ENCODE data around the gene AFF3.
A peak's percentile ranks its signal among the peaks of the same experiment; 100 is the strongest.

The AFF3 gene

GRCh38 chr2:99565227-99565626 lies 577.2 kb downstream of the AFF3 start:
- no peaks in the 10 kb centered on the region for H3K79me1 ChIP-seq (ENCODE audit: low read length)
- peak overlapping the region; percentile 43 for H2BK12ac ChIP-seq (ENCODE audit: low read length)
- H2AK5ac ChIP-seq (ENCODE audit: low read length) = no peak overlapping the region
- no peaks in the 10 kb centered on the region for H3K36me3 ChIP-seq (ENCODE audit: control insufficient read depth in 1 of 2, insufficient read depth in 2 of 2, low read length in 2 of 2)
- H3K9me3 ChIP-seq (ENCODE audit: insufficient read depth, low read depth, low read length) = no peaks in the 10 kb centered on the region
- no peak overlapping the region for H3K4ac ChIP-seq (ENCODE audit: low read depth, low read length)
- H3K23ac ChIP-seq (ENCODE audit: low read length) = no peak overlapping the region
- H3K9ac ChIP-seq (ENCODE audit: low read length) = no peak overlapping the region
- H3K27me3 ChIP-seq (ENCODE audit: insufficient read depth, low read length) = no peaks in the 10 kb centered on the region
- no peak overlapping the region for H3K27ac ChIP-seq (ENCODE audit: low read depth, low read length)
- H3K4me1 ChIP-seq (ENCODE audit: control insufficient read depth in 1 of 2, insufficient read depth in 2 of 2, low read length in 2 of 2) = peaks cover 0 to 2% of the 10 kb centered on the region in 2 experiments
- no peak overlapping the region for H4K91ac ChIP-seq (ENCODE audit: low read depth, low read length)
- no peak overlapping the region for H2AFZ ChIP-seq (ENCODE audit: insufficient read depth, low read length, poor library complexity)
- H2BK5ac ChIP-seq (ENCODE audit: low read depth, low read length, poor library complexity) = no peak overlapping the region
- no peak overlapping the region for H4K8ac ChIP-seq (ENCODE audit: low read depth, low read length)
- no peak overlapping the region for H3K4me3 ChIP-seq (ENCODE audit: low read depth, low read length)
- no peak for DNase-seq
- peak overlapping the region; percentile 82 for H3K18ac ChIP-seq (ENCODE audit: low read length)
- no CpG with 5 or more reads among the region's 7 CpGs for WGBS (ENCODE audit: extremely low coverage, insufficient coverage, insufficient read length)
- H4K12ac ChIP-seq (ENCODE audit: low read depth, low read length) = no peak overlapping the region
- H2BK120ac ChIP-seq (ENCODE audit: insufficient read depth, low read length, poor library complexity) = no peak overlapping the region
- H3K79me2 ChIP-seq (ENCODE audit: control insufficient read depth, insufficient read depth, low read length, poor library complexity) = no peaks in the 10 kb centered on the region
- H3K14ac ChIP-seq (ENCODE audit: low read length) = peak overlapping the region; percentile 79
- no peak overlapping the region for H3K4me2 ChIP-seq (ENCODE audit: low read length)

DNA sequence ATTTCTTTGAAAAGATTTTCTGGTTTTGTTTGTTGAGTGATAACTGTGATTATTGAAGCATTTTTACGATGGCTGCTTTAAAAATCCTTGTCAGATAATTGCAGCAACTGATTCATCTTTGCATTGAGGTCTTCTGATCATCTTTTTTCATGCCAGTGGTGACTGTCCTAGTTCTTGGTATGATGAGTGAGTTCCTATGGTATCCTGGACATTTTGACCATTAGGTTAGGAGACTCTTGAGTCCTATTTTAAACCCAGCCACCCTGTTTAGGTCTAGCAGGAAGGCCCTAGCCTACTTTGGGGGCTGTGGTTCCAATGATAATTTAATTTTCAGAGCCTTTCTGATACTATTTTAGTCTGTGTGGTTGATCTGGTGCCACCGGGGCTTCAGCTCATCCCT lies 579.9 kb downstream of the AFF3 start:
- no peak overlapping the region for H2AFZ ChIP-seq (ENCODE audit: insufficient read depth, low read length, poor library complexity)
- DNase-seq = peak in 1 of 2 donors; percentile 47
- no peaks in the 10 kb centered on the region for H3K79me2 ChIP-seq (ENCODE audit: control insufficient read depth, insufficient read depth, low read length, poor library complexity)
- no peaks in the 10 kb centered on the region for H3K79me1 ChIP-seq (ENCODE audit: low read length)
- H4K12ac ChIP-seq (ENCODE audit: low read depth, low read length) = no peak overlapping the region
- no peak overlapping the region for H3K4ac ChIP-seq (ENCODE audit: low read depth, low read length)
- no peaks in the 10 kb centered on the region for H3K36me3 ChIP-seq (ENCODE audit: control insufficient read depth in 1 of 2, insufficient read depth in 2 of 2, low read length in 2 of 2)
- H3K9ac ChIP-seq (ENCODE audit: low read length) = no peak overlapping the region
- no peak overlapping the region for H3K27ac ChIP-seq (ENCODE audit: low read depth, low read length)
- H3K9me3 ChIP-seq (ENCODE audit: insufficient read depth, low read depth, low read length) = no peaks in the 10 kb centered on the region
- no peak overlapping the region for H4K8ac ChIP-seq (ENCODE audit: low read depth, low read length)
- no peak overlapping the region for H3K23ac ChIP-seq (ENCODE audit: low read length)
- peaks cover 0 to 2% of the 10 kb centered on the region in 2 experiments for H3K4me1 ChIP-seq (ENCODE audit: control insufficient read depth in 1 of 2, insufficient read depth in 2 of 2, low read length in 2 of 2)
- no peak overlapping the region for H3K18ac ChIP-seq (ENCODE audit: low read length)
- no peak overlapping the region for H2AK5ac ChIP-seq (ENCODE audit: low read length)
- no peaks in the 10 kb centered on the region for H3K27me3 ChIP-seq (ENCODE audit: insufficient read depth, low read length)
- WGBS (ENCODE audit: extremely low coverage, insufficient coverage, insufficient read length) = no CpG with 5 or more reads among the region's 2 CpGs
- no peak overlapping the region for H2BK120ac ChIP-seq (ENCODE audit: insufficient read depth, low read length, poor library complexity)
- H3K4me3 ChIP-seq (ENCODE audit: low read depth, low read length) = no peak overlapping the region
- no peak overlapping the region for H4K91ac ChIP-seq (ENCODE audit: low read depth, low read length)
- no peak overlapping the region for H2BK12ac ChIP-seq (ENCODE audit: low read length)
- no peak overlapping the region for H3K4me2 ChIP-seq (ENCODE audit: low read length)
- no peak overlapping the region for H2BK5ac ChIP-seq (ENCODE audit: low read depth, low read length, poor library complexity)
- H3K14ac ChIP-seq (ENCODE audit: low read length) = no peak overlapping the region

- no peaks in the 10 kb centered on the region for H3K79me2 ChIP-seq (ENCODE audit: control insufficient read depth, insufficient read depth, low read length, poor library complexity)
- H2BK120ac ChIP-seq (ENCODE audit: insufficient read depth, low read length, poor library complexity) = no peak overlapping the region
- H3K4ac ChIP-seq (ENCODE audit: low read depth, low read length) = no peak overlapping the region
- no peak overlapping the region for H3K9ac ChIP-seq (ENCODE audit: low read length)
- H2BK12ac ChIP-seq (ENCODE audit: low read length) = no peak overlapping the region
- no peaks in the 10 kb centered on the region for H3K79me1 ChIP-seq (ENCODE audit: low read length)
- H3K36me3 ChIP-seq (ENCODE audit: control insufficient read depth in 1 of 2, insufficient read depth in 2 of 2, low read length in 2 of 2) = no peaks in the 10 kb centered on the region
- no peak overlapping the region for H3K4me2 ChIP-seq (ENCODE audit: low read length)
- H3K9me3 ChIP-seq (ENCODE audit: insufficient read depth, low read depth, low read length) = no peaks in the 10 kb centered on the region
- no peak overlapping the region for H2AK5ac ChIP-seq (ENCODE audit: low read length)
- H4K91ac ChIP-seq (ENCODE audit: low read depth, low read length) = no peak overlapping the region
- H4K8ac ChIP-seq (ENCODE audit: low read depth, low read length) = no peak overlapping the region
- peak; percentile 12 to 62 for DNase-seq
- H2BK5ac ChIP-seq (ENCODE audit: low read depth, low read length, poor library complexity) = no peak overlapping the region
- no peaks in the 10 kb centered on the region for H3K27me3 ChIP-seq (ENCODE audit: insufficient read depth, low read length)
- no peak overlapping the region for H3K4me3 ChIP-seq (ENCODE audit: low read depth, low read length)
- no peak overlapping the region for H3K27ac ChIP-seq (ENCODE audit: low read depth, low read length)
- no peak overlapping the region for H4K12ac ChIP-seq (ENCODE audit: low read depth, low read length)
- no CpG with 5 or more reads among the region's 3 CpGs for WGBS (ENCODE audit: extremely low coverage, insufficient coverage, insufficient read length)
- no peak overlapping the region for H3K18ac ChIP-seq (ENCODE audit: low read length)
- no peak overlapping the region for H3K23ac ChIP-seq (ENCODE audit: low read length)
- no peak overlapping the region for H2AFZ ChIP-seq (ENCODE audit: insufficient read depth, low read length, poor library complexity)
- peaks cover 0 to 2% of the 10 kb centered on the region in 2 experiments for H3K4me1 ChIP-seq (ENCODE audit: control insufficient read depth in 1 of 2, insufficient read depth in 2 of 2, low read length in 2 of 2)
- no peak overlapping the region for H3K14ac ChIP-seq (ENCODE audit: low read length)
Observed at GRCh38 chr2:99561804-99562203, 580.6 kb downstream of the AFF3 start.

GRCh38 chr2:99559075-99559662 lies 583.2 kb downstream of the AFF3 start:
- no peaks in the 10 kb centered on the region for H3K4me1 ChIP-seq (ENCODE audit: control insufficient read depth in 1 of 2, insufficient read depth in 2 of 2, low read length in 2 of 2)
- H3K4me3 ChIP-seq (ENCODE audit: low read depth, low read length) = no peak overlapping the region
- H2AFZ ChIP-seq (ENCODE audit: insufficient read depth, low read length, poor library complexity) = no peak overlapping the region
- H2BK12ac ChIP-seq (ENCODE audit: low read length) = no peak overlapping the region
- H3K4me2 ChIP-seq (ENCODE audit: low read length) = no peak overlapping the region
- no peak overlapping the region for H3K9ac ChIP-seq (ENCODE audit: low read length)
- no peak overlapping the region for H2BK5ac ChIP-seq (ENCODE audit: low read depth, low read length, poor library complexity)
- no peak overlapping the region for H2BK120ac ChIP-seq (ENCODE audit: insufficient read depth, low read length, poor library complexity)
- no peak overlapping the region for H3K18ac ChIP-seq (ENCODE audit: low read length)
- WGBS (ENCODE audit: extremely low coverage, insufficient coverage, insufficient read length) = no CpG with 5 or more reads among the region's 17 CpGs
- no peaks in the 10 kb centered on the region for H3K36me3 ChIP-seq (ENCODE audit: control insufficient read depth in 1 of 2, insufficient read depth in 2 of 2, low read length in 2 of 2)
- H3K79me2 ChIP-seq (ENCODE audit: control insufficient read depth, insufficient read depth, low read length, poor library complexity) = no peaks in the 10 kb centered on the region
- no peak overlapping the region for H4K12ac ChIP-seq (ENCODE audit: low read depth, low read length)
- H2AK5ac ChIP-seq (ENCODE audit: low read length) = no peak overlapping the region
- H3K14ac ChIP-seq (ENCODE audit: low read length) = no peak overlapping the region
- no peak overlapping the region for H3K4ac ChIP-seq (ENCODE audit: low read depth, low read length)
- no peak overlapping the region for H4K91ac ChIP-seq (ENCODE audit: low read depth, low read length)
- no peaks in the 10 kb centered on the region for H3K9me3 ChIP-seq (ENCODE audit: insufficient read depth, low read depth, low read length)
- no peaks in the 10 kb centered on the region for H3K27me3 ChIP-seq (ENCODE audit: insufficient read depth, low read length)
- H3K79me1 ChIP-seq (ENCODE audit: low read length) = no peaks in the 10 kb centered on the region
- H3K23ac ChIP-seq (ENCODE audit: low read length) = no peak overlapping the region
- H4K8ac ChIP-seq (ENCODE audit: low read depth, low read length) = no peak overlapping the region
- no peak overlapping the region for H3K27ac ChIP-seq (ENCODE audit: low read depth, low read length)
- DNase-seq = peak; percentile 83 to 93
